ENCODE data around the gene SLC25A47. TPM values are rescaled to one million over a fixed set of nuclear protein-coding genes. Genes with fewer than 3 reads are reported as not detected.

Gene SLC25A47
- total and polyA plus RNA-seq, 2 experiments from 2014 or later = 1.8 TPM

- H3K4me3 ChIP-seq = no peak overlapping the region
- H3K79me2 ChIP-seq = no peaks in the 10 kb centered on the region
- TF ChIP-seq EZH2phosphoT487 (IDR thresholded peaks at IDR 0.05; ENCODE audit: low read depth, severe bottlenecking, unreplicated experiment) (no peak), CTCF (IDR thresholded peaks at IDR 0.05; ENCODE audit: poor library complexity) (no peak), EZH2 (IDR thresholded peaks at IDR 0.05; ENCODE audit: borderline replicate concordance) (no peak)
- no peaks in the 10 kb centered on the region for H3K4me1 ChIP-seq (ENCODE audit: insufficient read depth)
- H3K9me3 ChIP-seq (ENCODE audit: low read depth) = no peaks in the 10 kb centered on the region
- H3K27ac ChIP-seq = no peak overlapping the region
- H3K36me3 ChIP-seq (replicated peaks; ENCODE audit: insufficient read depth, low read depth) = no peaks in the 10 kb centered on the region
- H3K9me2 ChIP-seq (replicated peaks; ENCODE audit: insufficient read depth) = no peaks in the 10 kb centered on the region
- no peaks in the 10 kb centered on the region for H3K27me3 ChIP-seq
- DNase-seq (ENCODE audit: low spot score) = no peak
- H3K4me2 ChIP-seq = no peak overlapping the region
- 90% methylated on average over 13 of the region's 13 CpGs for WGBS (ENCODE audit: low lambda C conversion rate, missing lambda C conversion rate)
- H2AFZ ChIP-seq = no peak overlapping the region
- H4K20me1 ChIP-seq (ENCODE audit: insufficient read depth, poor library complexity, severe bottlenecking) = no peaks in the 10 kb centered on the region
Measured at GRCh38 chr14:100330388-100330931, 7.3 kb downstream of the SLC25A47 start.

GRCh38 chr14:100332071-100332639, 9.0 kb downstream of the SLC25A47 start:
- H3K9me3 ChIP-seq (ENCODE audit: low read depth) = no peaks in the 10 kb centered on the region
- no peaks in the 10 kb centered on the region for H3K27me3 ChIP-seq
- H3K4me1 ChIP-seq (ENCODE audit: insufficient read depth) = no peaks in the 10 kb centered on the region
- no peaks in the 10 kb centered on the region for H3K9me2 ChIP-seq (replicated peaks; ENCODE audit: insufficient read depth)
- no peak overlapping the region for H2AFZ ChIP-seq
- H3K36me3 ChIP-seq (replicated peaks; ENCODE audit: insufficient read depth, low read depth) = no peaks in the 10 kb centered on the region
- no peaks in the 10 kb centered on the region for H4K20me1 ChIP-seq (ENCODE audit: insufficient read depth, poor library complexity, severe bottlenecking)
- 92% methylated on average over 11 of the region's 11 CpGs for WGBS (ENCODE audit: low lambda C conversion rate, missing lambda C conversion rate)
- no peak overlapping the region for H3K4me3 ChIP-seq
- no peak for DNase-seq (ENCODE audit: low spot score)
- TF ChIP-seq CTCF (IDR thresholded peaks at IDR 0.05; ENCODE audit: poor library complexity) (no peak), EZH2 (IDR thresholded peaks at IDR 0.05; ENCODE audit: borderline replicate concordance) (no peak), EZH2phosphoT487 (IDR thresholded peaks at IDR 0.05; ENCODE audit: low read depth, severe bottlenecking, unreplicated experiment) (no peak)
- no peak overlapping the region for H3K27ac ChIP-seq
- H3K4me2 ChIP-seq = no peak overlapping the region
- no peaks in the 10 kb centered on the region for H3K79me2 ChIP-seq

GRCh38 chr14:100332797-100333196, 9.7 kb downstream of the SLC25A47 start:
- Histone ChIP-seq H3K79me2 (no peaks in the 10 kb centered on the region), H3K9me2 (replicated peaks; ENCODE audit: insufficient read depth) (no peaks in the 10 kb centered on the region), H2AFZ (no peak overlapping the region), H3K27ac (no peak overlapping the region), H4K20me1 (ENCODE audit: insufficient read depth, poor library complexity, severe bottlenecking) (no peaks in the 10 kb centered on the region), H3K9me3 (ENCODE audit: low read depth) (no peaks in the 10 kb centered on the region), H3K4me2 (no peak overlapping the region), H3K4me1 (ENCODE audit: insufficient read depth) (no peaks in the 10 kb centered on the region), H3K27me3 (no peaks in the 10 kb centered on the region), H3K4me3 (no peak overlapping the region), H3K36me3 (replicated peaks; ENCODE audit: insufficient read depth, low read depth) (no peaks in the 10 kb centered on the region)
- 89% methylated on average over 8 of the region's 8 CpGs for WGBS (ENCODE audit: low lambda C conversion rate, missing lambda C conversion rate)
- TF ChIP-seq CTCF (IDR thresholded peaks at IDR 0.05; ENCODE audit: poor library complexity) (no peak), EZH2phosphoT487 (IDR thresholded peaks at IDR 0.05; ENCODE audit: low read depth, severe bottlenecking, unreplicated experiment) (no peak), EZH2 (IDR thresholded peaks at IDR 0.05; ENCODE audit: borderline replicate concordance) (no peak)
- no peak for DNase-seq (ENCODE audit: low spot score)

All from hepatocyte (in vitro differentiated cells).